GM12878 (cell line): ENCODE data around the gene CCDC71L. TPM values are rescaled to one million over a fixed set of nuclear protein-coding genes. Genes with fewer than 3 reads are reported as not detected.

Source experiments
- ATAC-seq: fragments of 200-7000 bp; cut with Tn5 transposase; 3 replicates; pipeline ENCODE4 v1.9.1; 2020; ENCODE audit warnings: mild to moderate bottlenecking, moderate library complexity
- BruUV-seq: library from RNA; stranded (reverse); fragments of 400-500 nt; replicated peaks from 2 replicates; lab custom pipeline; 2021; lab: Mats Ljungman, UMichigan
- CTCF ChIA-PET: fragments of 300-600 bp; sonication (Branson Sonifier 250); formaldehyde crosslinking; extraction: SDS; loops from one replicate; lab custom pipeline; 2021; ENCODE audit warnings: inconsistent platforms; lab: Yijun Ruan, JAX
- POLR2A ChIA-PET: fragments of 350-600 bp; formaldehyde crosslinking; extraction: SDS; loops from one replicate; lab custom pipeline; 2021; ENCODE audit warnings: inconsistent platforms; lab: Charles Lee
- RAD21 ChIA-PET: fragments of 300-600 bp; sonication (Branson Sonifier 250); formaldehyde crosslinking; loops from one replicate; lab custom pipeline; 2023; ENCODE audit warnings: antibody characterized with exemption; ENCODE audit not compliant: unreplicated experiment; lab: Charles Lee
- SMC1A ChIA-PET: fragments of 300-600 bp; sonication (Branson Sonifier 250); formaldehyde crosslinking; loops from one replicate; lab custom pipeline; 2023; ENCODE audit not compliant: unreplicated experiment, uncharacterized antibody; lab: Charles Lee
- DNase-seq: peaks from one replicate; pipeline ENCODE4 v3.0.0-alpha.2; 2011; ENCODE audit warnings: low read depth, low spot score
- FAIRE-seq: peaks from 3 replicates; lab custom pipeline; 2011; peaks lifted over from hg19 to GRCh38; lab: Jason Lieb, UNC
- H2AFZ ChIP-seq: 2 replicates; pipeline ENCODE4 v1.6.0; 2011; ENCODE audit warnings: low read depth, low read length, control low read depth; ENCODE audit not compliant: control insufficient read depth
- H3K27ac ChIP-seq: 2 replicates; pipeline ENCODE4 v1.5.1; 2011; ENCODE audit warnings: control low read depth; ENCODE audit not compliant: control insufficient read depth, insufficient read depth
- H3K27me3 ChIP-seq, 2 experiments: replicated peaks in 1 of 2; 2 replicates each; pipeline versions ENCODE4 v1.6.0 to v1.6.1; 2011; ENCODE audit warnings: low read length in 1 of 2; ENCODE audit not compliant: control insufficient read depth in 2 of 2, insufficient read depth in 2 of 2
- H3K36me3 ChIP-seq, 2 experiments: 2 replicates each; pipeline ENCODE4 v1.5.1; 2011; ENCODE audit warnings: low read length in 1 of 2; ENCODE audit not compliant: control insufficient read depth in 2 of 2, insufficient read depth in 2 of 2
- H3K4me1 ChIP-seq: 2 replicates; pipeline ENCODE4 v1.6.1; 2011; ENCODE audit warnings: mild to moderate bottlenecking, low read length, moderate library complexity, mixed read lengths; ENCODE audit not compliant: control insufficient read depth, insufficient read depth
- H3K4me2 ChIP-seq: 2 replicates; pipeline ENCODE4 v1.6.0; 2011; ENCODE audit warnings: control low read depth; ENCODE audit not compliant: control insufficient read depth, insufficient read depth
- H3K4me3 ChIP-seq: fragments of 200-600 bp; sonication (generic); 2 replicates; pipeline ENCODE4 v1.5.1; 2016
- H3K79me2 ChIP-seq: 2 replicates; pipeline ENCODE4 v1.6.0; 2011; ENCODE audit warnings: low read length; ENCODE audit not compliant: control insufficient read depth, insufficient read depth
- H3K9ac ChIP-seq: 2 replicates; pipeline ENCODE4 v1.8.0; 2011; ENCODE audit warnings: low read length, control low read depth, mixed read lengths; ENCODE audit not compliant: control insufficient read depth, insufficient read depth
- H3K9me3 ChIP-seq: replicated peaks from 3 replicates; pipeline ENCODE4 v1.5.1; 2011; ENCODE audit warnings: mild to moderate bottlenecking, low read length; ENCODE audit not compliant: control insufficient read depth, insufficient read depth
- H4K20me1 ChIP-seq: 2 replicates; pipeline ENCODE4 v1.6.0; 2011; ENCODE audit not compliant: control insufficient read depth, insufficient read depth
- E2F8 ChIP-seq: fragments of 450-650 bp; IDR thresholded peaks from 2 replicates; pipeline ENCODE4 v1.6.1; 2018; ENCODE audit warnings: mild to moderate bottlenecking, low read depth, moderate library complexity; ENCODE audit not compliant: partially characterized antibody
- ELK1 ChIP-seq: IDR thresholded peaks from 2 replicates; pipeline ENCODE4 v1.6.1; 2012; ENCODE audit warnings: low read depth, low read length, improper control_type of control experiment
- IRF4 ChIP-seq: IDR thresholded peaks from 2 replicates; pipeline ENCODE4 v1.6.1; 2011; ENCODE audit warnings: low read depth, low read length
- MEF2B ChIP-seq: fragments of 450-650 bp; IDR thresholded peaks from 2 replicates; pipeline ENCODE4 v1.6.1; 2018; ENCODE audit warnings: mild to moderate bottlenecking, moderate library complexity; ENCODE audit not compliant: partially characterized antibody, poor library complexity, severe bottlenecking
- NFIC ChIP-seq: IDR thresholded peaks from 2 replicates; pipeline ENCODE4 v1.6.1; 2012; ENCODE audit warnings: low read depth, mild to moderate bottlenecking, inconsistent platforms, low read length, moderate library complexity
- NFYA ChIP-seq: IDR thresholded peaks from 2 replicates; pipeline ENCODE4 v1.6.1; 2011; ENCODE audit warnings: low read depth, mild to moderate bottlenecking, low read length, improper control_type of control experiment, borderline replicate concordance
- PAX5 ChIP-seq: IDR thresholded peaks from 2 replicates; pipeline ENCODE4 v1.6.1; 2011; ENCODE audit warnings: low read depth, low read length, borderline replicate concordance
- POU2F2 ChIP-seq: IDR thresholded peaks from 3 replicates; pipeline ENCODE4 v1.6.1; 2011; ENCODE audit warnings: low read depth, mild to moderate bottlenecking, low read length, borderline replicate concordance
- SIN3A ChIP-seq: IDR thresholded peaks from 2 replicates; pipeline ENCODE4 v1.6.1; 2012; ENCODE audit warnings: low read depth, low read length, improper control_type of control experiment
- SMARCA5 ChIP-seq: fragments of 450-650 bp; IDR thresholded peaks from 2 replicates; pipeline ENCODE4 v1.6.1; 2017; ENCODE audit warnings: mild to moderate bottlenecking
- TAF1 ChIP-seq: IDR thresholded peaks from 2 replicates; pipeline ENCODE4 v1.6.1; 2011; ENCODE audit warnings: mild to moderate bottlenecking, low read depth, low read length, borderline replicate concordance
- WGBS: methylation state at CpG from one replicate; pipeline ENCODE4 v1.1.6; 2016; ENCODE audit warnings: low lambda C conversion rate; ENCODE audit not compliant: insufficient replicate concordance, insufficient coverage; ENCODE audit errors: missing lambda C conversion rate; 5-methylcytosine and 5-hydroxymethylcytosine counted together
- in situ Hi-C: fragments of 300-500 bp; cut with MboI; formaldehyde crosslinking; loops from 9 replicates; pipeline ENCODE4 v1.14.3; 2018; ENCODE audit warnings: mixed read lengths
- intact Hi-C: fragments of 100-400 bp; cut with micrococcal nuclease; formaldehyde crosslinking; loops from one replicate; pipeline ENCODE4 v1.14.2; 2022; ENCODE audit not compliant: unreplicated experiment
- polyA plus RNA-seq, 11 experiments: library from polyadenylated mRNA; depleted of rRNA in 4 of 11; unstranded in 6 of 11; stranded (reverse) in 5 of 11; fragments of >200 nt; fragmentation: Nextera tagmentation in 4 of 11; fragmentation: Illumina TruSeq in 1 of 11; extraction: Ambion mirVana in 4 of 11; extraction: Trizol in 1 of 11; gene quantifications; 1 replicate in 1 of 11; 2 replicates in 10 of 11; pipeline versions ENCODE4 v1.2.1 to v1.2.3, GENCODE V29; 2011 to 2016; ENCODE audit warnings: inconsistent platforms in 2 of 11, missing spikeins in 2 of 11, low read depth in 1 of 11
- total RNA-seq, 4 experiments: library from RNA; depleted of rRNA in 3 of 4; stranded (reverse); fragments of >200 nt in 3 of 4; fragmentation: Illumina TruSeq in 1 of 4; extraction: Trizol in 1 of 4; gene quantifications; 2 replicates each; pipeline versions ENCODE4 v1.2.1 to v1.2.3, GENCODE V29; 2013 to 2021
- TF ChIP-seq, protein P1 (sequence below): IDR thresholded peaks from 2 replicates; pipeline ENCODE4 v1.6.1; 2011; ENCODE audit warnings: low read depth, mild to moderate bottlenecking, low read length, moderate library complexity, borderline replicate concordance; ENCODE audit errors: extremely low read depth
- TF ChIP-seq, protein P2 (sequence below): IDR thresholded peaks from 2 replicates; pipeline ENCODE4 v1.6.1; 2012; ENCODE audit warnings: low read length, inconsistent platforms
- TF ChIP-seq, protein P3 (sequence below): IDR thresholded peaks from 2 replicates; pipeline ENCODE4 v1.6.1; 2011; ENCODE audit warnings: mild to moderate bottlenecking, low read depth, low read length, moderate library complexity; ENCODE audit not compliant: insufficient replicate concordance

The CCDC71L gene
- total and polyA plus RNA-seq, 10 of the 15 experiments (the other 5 are each of a cell fraction or from before 2014, with no cell fraction given): 1.1 to 20.7 (median 3.8) TPM

- ChIA-PET POLR2A (no interaction called here), CTCF (no interaction called here), SMC1A (no interaction called here), RAD21 (interaction anchor here (0.9 kb wide), 1 partner anchor 17 kb away, joined by 3 read pairs; no protein-coding TSS in a partner anchor)
- Histone ChIP-seq H3K4me1 (no peaks in the 10 kb centered on the region), H3K4me2 (no peak overlapping the region), H3K27ac (no peak overlapping the region), H3K36me3 (no peaks in the 10 kb centered on the region), H3K79me2 (no peaks in the 10 kb centered on the region), H3K9me3 (no peaks in the 10 kb centered on the region), H3K4me3 (no peak overlapping the region), H3K27me3 (no peaks in the 10 kb centered on the region), H4K20me1 (no peaks in the 10 kb centered on the region), H3K9ac (no peak overlapping the region), H2AFZ (no peak overlapping the region)
- DNase-seq (no peak), ATAC-seq (no peak), FAIRE-seq (no peak)
- WGBS: 48% methylated on average over 2 of the region's 2 CpGs
- in situ Hi-C loops (no loop called here), intact Hi-C loops (no loop called here)
- TF ChIP-seq IRF4 (no peak), NFYA (no peak), POU2F2 (no peak), E2F8 (no peak), ELK1 (no peak), NFIC (no peak), PAX5 (no peak), TAF1 (no peak), SMARCA5 (no peak), SIN3A (no peak), MEF2B (no peak)
- TF ChIP-seq, protein P1, sequence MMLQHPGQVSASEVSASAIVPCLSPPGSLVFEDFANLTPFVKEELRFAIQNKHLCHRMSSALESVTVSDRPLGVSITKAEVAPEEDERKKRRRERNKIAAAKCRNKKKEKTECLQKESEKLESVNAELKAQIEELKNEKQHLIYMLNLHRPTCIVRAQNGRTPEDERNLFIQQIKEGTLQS: no peak
- TF ChIP-seq, protein P2, sequence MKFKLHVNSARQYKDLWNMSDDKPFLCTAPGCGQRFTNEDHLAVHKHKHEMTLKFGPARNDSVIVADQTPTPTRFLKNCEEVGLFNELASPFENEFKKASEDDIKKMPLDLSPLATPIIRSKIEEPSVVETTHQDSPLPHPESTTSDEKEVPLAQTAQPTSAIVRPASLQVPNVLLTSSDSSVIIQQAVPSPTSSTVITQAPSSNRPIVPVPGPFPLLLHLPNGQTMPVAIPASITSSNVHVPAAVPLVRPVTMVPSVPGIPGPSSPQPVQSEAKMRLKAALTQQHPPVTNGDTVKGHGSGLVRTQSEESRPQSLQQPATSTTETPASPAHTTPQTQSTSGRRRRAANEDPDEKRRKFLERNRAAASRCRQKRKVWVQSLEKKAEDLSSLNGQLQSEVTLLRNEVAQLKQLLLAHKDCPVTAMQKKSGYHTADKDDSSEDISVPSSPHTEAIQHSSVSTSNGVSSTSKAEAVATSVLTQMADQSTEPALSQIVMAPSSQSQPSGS: no peak
- TF ChIP-seq, protein P3, sequence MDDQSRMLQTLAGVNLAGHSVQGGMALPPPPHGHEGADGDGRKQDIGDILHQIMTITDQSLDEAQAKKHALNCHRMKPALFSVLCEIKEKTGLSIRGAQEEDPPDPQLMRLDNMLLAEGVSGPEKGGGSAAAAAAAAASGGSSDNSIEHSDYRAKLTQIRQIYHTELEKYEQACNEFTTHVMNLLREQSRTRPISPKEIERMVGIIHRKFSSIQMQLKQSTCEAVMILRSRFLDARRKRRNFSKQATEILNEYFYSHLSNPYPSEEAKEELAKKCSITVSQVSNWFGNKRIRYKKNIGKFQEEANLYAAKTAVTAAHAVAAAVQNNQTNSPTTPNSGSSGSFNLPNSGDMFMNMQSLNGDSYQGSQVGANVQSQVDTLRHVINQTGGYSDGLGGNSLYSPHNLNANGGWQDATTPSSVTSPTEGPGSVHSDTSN: no peak
- BruUV-seq: no TSS peak
These were observed 46.2 kb downstream of the CCDC71L start for GRCh38 chr7:106614751-106615150.
